Adrenal gland (tissue), 19 donors: ENCODE data around the gene C5orf15. TPM values are rescaled to one million over a fixed set of nuclear protein-coding genes. Genes with fewer than 3 reads are reported as not detected.

Source experiments
- DNase-seq, 7 donors: peaks; one replicate each; pipeline ENCODE4 v3.0.0-alpha.2; 2019 to 2020
- H3K27ac ChIP-seq, 5 donors: fragments of 200-600 bp; sonication (generic) in 4 of 5; 1 replicate in 3 of 5; 2 replicates in 2 of 5; pipeline versions ENCODE4 v1.5.1 to v1.8.0; 2016 to 2020; ENCODE audit warnings: mild to moderate bottlenecking in 1 of 5
- H3K27me3 ChIP-seq: fragments of 200-600 bp; 2 replicates; pipeline ENCODE4 v1.8.0; 2021
- H3K36me3 ChIP-seq, 2 donors: fragments of 200-600 bp; replicated peaks in 1 of 2; 1 replicate in 1 of 2; 2 replicates in 1 of 2; pipeline versions ENCODE4 v1.5.1 to v1.8.0; 2018 to 2022
- H3K4me1 ChIP-seq, 2 donors: fragments of 200-600 bp; replicated peaks in 1 of 2; 1 replicate in 1 of 2; 2 replicates in 1 of 2; pipeline versions ENCODE4 v1.5.1 to v1.8.0; 2018 to 2021
- H3K4me3 ChIP-seq, 4 donors: fragments of 200-600 bp; sonication (generic) in 3 of 4; one replicate each; pipeline ENCODE4 v1.5.1; 2016 to 2018
- H3K9me3 ChIP-seq, 3 donors: fragments of 200-600 bp; sonication (generic) in 1 of 3; replicated peaks in 1 of 3; 1 replicate in 2 of 3; 2 replicates in 1 of 3; pipeline versions ENCODE4 v1.5.1 to v1.8.0; 2016 to 2021
- POLR2A ChIP-seq, 2 donors: fragments of 450-650 bp; IDR thresholded peaks; one replicate each; pipeline ENCODE4 v1.6.1; 2017; ENCODE audit warnings: antibody characterized with exemption in 2 of 2, mild to moderate bottlenecking in 2 of 2, moderate library complexity in 1 of 2
- WGBS, 4 donors: extraction: QIAGEN DNeasy Blood & Tissue Kit in 2 of 4; methylation state at CpG; one replicate each; pipeline versions ENCODE4 v1.1.5 to v1.1.7; 2013 to 2017; 5-methylcytosine and 5-hydroxymethylcytosine counted together
- intact Hi-C, 2 donors: fragments of 100-400 bp; cut with DNase I; formaldehyde crosslinking; loops; one replicate each; pipeline versions ENCODE4 v1.14.1 to v1.15.0; 2022 to 2023
- long read RNA-seq, 10 donors: library from polyadenylated mRNA in 3 of 10; unstranded in 2 of 10; stranded (forward) in 1 of 10; transcript quantifications; one replicate each; pipeline ENCODE4 v2.0.0 and lab custom pipeline, GENCODE V29; 2021 to 2026
- polyA plus RNA-seq, 3 donors: library from polyadenylated mRNA; stranded (reverse); fragments of 200-250 nt in 2 of 3; fragments of 350-450 nt in 1 of 3; fragmentation: Illumina TruSeq in 1 of 3; extraction: RNeasy Lipid Tissue Mini Kit (QIAGEN cat#74804) in 1 of 3; gene quantifications; one replicate each; pipeline ENCODE4 v1.2.3, GENCODE V29; 2013 to 2014
- total RNA-seq, 9 donors: library from RNA; depleted of rRNA in 4 of 9; stranded (reverse); fragments of >200 nt in 4 of 9; fragments of 120-200 nt in 1 of 9; fragmentation: NEBNext Ultra II Directional in 1 of 9; extraction: Animal tissue kit (Norgen Biotek cat#: 25700) in 1 of 9; gene quantifications; one replicate each; pipeline versions ENCODE4 v1.1.0 to v1.2.4, GENCODE V29; 2013 to 2023
- TF ChIP-seq, protein P1 (sequence below), 6 experiments: fragments of 450-650 bp in 4 of 6; fragments of 200-600 bp in 2 of 6; sonication (generic) in 1 of 6; IDR thresholded peaks; 1 replicate in 5 of 6; 2 replicates in 1 of 6; pipeline versions ENCODE4 v1.5.1 to v1.8.0; 2016 to 2021; ENCODE audit warnings: antibody characterized with exemption in 6 of 6, mild to moderate bottlenecking in 2 of 6, moderate library complexity in 1 of 6
- donor health status: healthy with polysubstance abuse.
- donor health status: Bipolar disorder and iron deficiency.
- donor health status: DM: yes; HTN: yes; CAD: no.
- donor health status: DM: no; HTN: no; CAD: no.
- donor health status: DM: no; HTN: no; CAD: no.
- donor health status: DM: yes; HTN: yes; CAD: no.

The C5orf15 gene
- total RNA-seq = 10 to 100 TPM; 31.9 to 90.1 (median 55.9) TPM
- 10 to 100 TPM; 16.7 to 62.6 (median 21.2) TPM for polyA plus RNA-seq
- long read RNA-seq, donor 1, transcript C5orf15-201 (3 exons, 2,358 nt) = major isoform, 37 of 44 reads
- long read RNA-seq, donor 1, partial matches to known transcripts = 7 of 44 reads
- long read RNA-seq, donor 1, other reads (novel, unspliced or antisense) = 0 of 44 reads
- long read RNA-seq, donor 2, transcript C5orf15-201 (3 exons, 2,358 nt) = major isoform, 23 of 29 reads
- long read RNA-seq, donor 2, partial matches to known transcripts = 6 of 29 reads
- long read RNA-seq, donor 2, other reads (novel, unspliced or antisense) = 0 of 29 reads
- long read RNA-seq, donor 3, transcript C5orf15-201 (3 exons, 2,358 nt) = major isoform, 28 of 50 reads
- long read RNA-seq, donor 3, partial matches to known transcripts = 22 of 50 reads
- long read RNA-seq, donor 3, other reads (novel, unspliced or antisense) = 0 of 50 reads
- long read RNA-seq, donor 4, transcript C5orf15-201 (3 exons, 2,358 nt) = major isoform, 40 of 49 reads
- long read RNA-seq, donor 4, partial matches to known transcripts = 5 of 49 reads
- long read RNA-seq, donor 4, other reads (novel, unspliced or antisense) = 4 of 49 reads
- long read RNA-seq, donor 5, transcript C5orf15-201 (3 exons, 2,358 nt) = major isoform, 138 of 141 reads
- long read RNA-seq, donor 5, partial matches to known transcripts = 0 of 141 reads
- long read RNA-seq, donor 5, other reads (novel, unspliced or antisense) = 3 of 141 reads
- long read RNA-seq, donor 6, transcript C5orf15-201 (3 exons, 2,358 nt) = major isoform, 30 of 32 reads
- long read RNA-seq, donor 6, partial matches to known transcripts = 1 of 32 reads
- long read RNA-seq, donor 6, other reads (novel, unspliced or antisense) = 1 of 32 reads
- long read RNA-seq, donor 7, transcript C5orf15-201 (3 exons, 2,358 nt) = major isoform, 13 of 13 reads
- long read RNA-seq, donor 7, partial matches to known transcripts = 0 of 13 reads
- long read RNA-seq, donor 7, other reads (novel, unspliced or antisense) = 0 of 13 reads
- long read RNA-seq, donor 8, transcript C5orf15-201 (3 exons, 2,358 nt) = major isoform, 39 of 39 reads
- long read RNA-seq, donor 8, partial matches to known transcripts = 0 of 39 reads
- long read RNA-seq, donor 8, other reads (novel, unspliced or antisense) = 0 of 39 reads
- long read RNA-seq, donor 9, transcript C5orf15-201 (3 exons, 2,358 nt) = major isoform, 27 of 33 reads
- long read RNA-seq, donor 9, partial matches to known transcripts = 5 of 33 reads
- long read RNA-seq, donor 9, other reads (novel, unspliced or antisense) = 0 of 33 reads
- long read RNA-seq, donor 10, transcript C5orf15-201 (3 exons, 2,358 nt) = major isoform, 17 of 17 reads
- long read RNA-seq, donor 10, partial matches to known transcripts = 0 of 17 reads
- long read RNA-seq, donor 10, other reads (novel, unspliced or antisense) = 0 of 17 reads

DNA sequence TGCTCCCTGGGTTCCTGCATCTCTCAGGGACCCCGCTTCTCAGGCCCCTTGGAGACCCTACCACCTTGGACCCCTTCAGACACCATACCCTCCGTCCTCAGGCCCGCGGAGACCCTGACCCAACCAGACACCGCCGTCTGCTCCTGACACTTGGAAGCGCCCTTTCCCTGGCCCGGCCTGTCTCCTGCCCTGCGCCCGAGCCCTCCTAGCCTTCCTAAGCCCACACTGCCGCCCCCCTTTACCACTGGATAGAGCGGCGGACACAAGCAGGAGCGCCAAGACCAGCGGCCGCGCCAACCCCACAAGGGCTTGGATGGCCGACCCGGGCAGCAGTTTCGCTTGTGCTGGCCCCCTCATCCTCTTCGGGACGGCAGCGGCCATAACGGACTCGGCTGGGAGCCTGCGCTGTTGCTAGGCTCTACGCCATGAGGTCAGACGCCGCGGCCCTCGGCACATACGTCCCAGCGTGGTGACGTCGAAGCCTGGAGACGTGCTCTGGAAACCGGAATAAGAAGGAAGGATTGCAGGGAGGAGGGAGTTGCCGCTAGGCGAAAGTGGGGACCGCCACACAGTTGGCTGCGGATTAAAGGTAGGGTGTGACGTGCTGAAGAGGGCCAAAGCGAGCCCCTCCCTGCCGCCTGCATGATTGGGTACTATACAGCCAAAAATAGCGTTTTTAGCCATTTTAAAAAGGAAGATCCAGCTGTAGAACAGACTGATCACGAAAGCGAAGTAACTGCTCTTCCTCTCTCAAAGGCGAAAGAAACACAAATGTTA is at the start of gene C5orf15:
Gene C5orf15, minus strand, starts transcription at position 422 of the 777 bp plus-strand sequence. Its CDS starts 41 bp downstream, at position 381.
- Histone ChIP-seq H3K36me3 (peaks cover 0 to 24% of the 10 kb centered on the region in 2 donors), H3K4me1 (peaks cover 14 to 21% of the 10 kb centered on the region in 2 donors), H3K27me3 (no peaks in the 10 kb centered on the region), H3K4me3 (peak within 1 kb of the TSS; percentile 59 to 97 (median 68)), H3K27ac (peak within 1 kb of the TSS; percentile 67 to 95 (median 80)), H3K9me3 (no peaks in the 10 kb centered on the region)
- intact Hi-C loops = no loop called here
- peak; percentile 73 to 91 for TF ChIP-seq POLR2A (IDR thresholded peaks at IDR 0.05)
- TF ChIP-seq, protein P1, sequence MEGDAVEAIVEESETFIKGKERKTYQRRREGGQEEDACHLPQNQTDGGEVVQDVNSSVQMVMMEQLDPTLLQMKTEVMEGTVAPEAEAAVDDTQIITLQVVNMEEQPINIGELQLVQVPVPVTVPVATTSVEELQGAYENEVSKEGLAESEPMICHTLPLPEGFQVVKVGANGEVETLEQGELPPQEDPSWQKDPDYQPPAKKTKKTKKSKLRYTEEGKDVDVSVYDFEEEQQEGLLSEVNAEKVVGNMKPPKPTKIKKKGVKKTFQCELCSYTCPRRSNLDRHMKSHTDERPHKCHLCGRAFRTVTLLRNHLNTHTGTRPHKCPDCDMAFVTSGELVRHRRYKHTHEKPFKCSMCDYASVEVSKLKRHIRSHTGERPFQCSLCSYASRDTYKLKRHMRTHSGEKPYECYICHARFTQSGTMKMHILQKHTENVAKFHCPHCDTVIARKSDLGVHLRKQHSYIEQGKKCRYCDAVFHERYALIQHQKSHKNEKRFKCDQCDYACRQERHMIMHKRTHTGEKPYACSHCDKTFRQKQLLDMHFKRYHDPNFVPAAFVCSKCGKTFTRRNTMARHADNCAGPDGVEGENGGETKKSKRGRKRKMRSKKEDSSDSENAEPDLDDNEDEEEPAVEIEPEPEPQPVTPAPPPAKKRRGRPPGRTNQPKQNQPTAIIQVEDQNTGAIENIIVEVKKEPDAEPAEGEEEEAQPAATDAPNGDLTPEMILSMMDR (IDR thresholded peaks at IDR 0.05) = peak in 3 of 6 experiments; percentile 31 to 51 (median 45)
- peak; percentile 94 to 99 (median 98) for DNase-seq
- WGBS, 4 donors = 0 to 1% (median 1%) methylated on average over 17 to 48 of the region's 48 CpGs

GRCh38 chr5:134008266-134008749 is 39.9 kb upstream of the C5orf15 start:
- Histone ChIP-seq H3K36me3 (no peaks in the 10 kb centered on the region), H3K27me3 (no peaks in the 10 kb centered on the region), H3K4me3 (no peak overlapping the region), H3K9me3 (no peaks in the 10 kb centered on the region), H3K4me1 (peaks cover 12 to 13% of the 10 kb centered on the region in 2 donors), H3K27ac (no peak overlapping the region)
- intact Hi-C loops = no loop called here
- DNase-seq = no peak
- WGBS, 4 donors = 51 to 72% (median 71%) methylated on average over 2 of the region's 2 CpGs
- TF ChIP-seq, protein P1 (IDR thresholded peaks at IDR 0.05) = no peak
- no peak for TF ChIP-seq POLR2A (IDR thresholded peaks at IDR 0.05)

- Histone ChIP-seq H3K27me3 (no peaks in the 10 kb centered on the region), H3K4me1 (peaks cover 17 to 19% of the 10 kb centered on the region in 2 donors), H3K27ac (no peak overlapping the region), H3K36me3 (no peaks in the 10 kb centered on the region), H3K4me3 (no peak overlapping the region), H3K9me3 (no peaks in the 10 kb centered on the region)
- 69 to 91% (median 77%) methylated on average over 4 to 14 of the region's 14 CpGs for WGBS, 4 donors
- TF ChIP-seq, protein P1 (IDR thresholded peaks at IDR 0.05) = no peak
- no peak for TF ChIP-seq POLR2A (IDR thresholded peaks at IDR 0.05)
- intact Hi-C loops = no loop called here
- no peak for DNase-seq
Measured at GRCh38 chr5:134007581-134008265, 39.3 kb upstream of the C5orf15 start.
